Keratinocyte (primary cell): ENCODE results near the gene HSD11B2.

Experiments
- EZH2 ChIP-seq: IDR thresholded peaks from one replicate; pipeline ENCODE4 v1.6.1; 2012; ENCODE audit warnings: inconsistent platforms, mild to moderate bottlenecking, low read length, moderate library complexity
- TF ChIP-seq, protein P1 (sequence below), 3 experiments: IDR thresholded peaks in 1 of 3; conservative IDR thresholded peaks in 1 of 3; optimal IDR thresholded peaks in 1 of 3; 2 replicates in 2 of 3; 3 replicates in 1 of 3; pipeline versions ENCODE3 to v1.5.1; 2011; ENCODE audit warnings: low read length in 3 of 3, mild to moderate bottlenecking in 3 of 3, moderate library complexity in 2 of 3, control low read depth in 1 of 3, inconsistent platforms in 1 of 3; ENCODE audit not compliant: insufficient read depth in 2 of 3; ENCODE audit errors: extremely low read depth in 1 of 3

DNA sequence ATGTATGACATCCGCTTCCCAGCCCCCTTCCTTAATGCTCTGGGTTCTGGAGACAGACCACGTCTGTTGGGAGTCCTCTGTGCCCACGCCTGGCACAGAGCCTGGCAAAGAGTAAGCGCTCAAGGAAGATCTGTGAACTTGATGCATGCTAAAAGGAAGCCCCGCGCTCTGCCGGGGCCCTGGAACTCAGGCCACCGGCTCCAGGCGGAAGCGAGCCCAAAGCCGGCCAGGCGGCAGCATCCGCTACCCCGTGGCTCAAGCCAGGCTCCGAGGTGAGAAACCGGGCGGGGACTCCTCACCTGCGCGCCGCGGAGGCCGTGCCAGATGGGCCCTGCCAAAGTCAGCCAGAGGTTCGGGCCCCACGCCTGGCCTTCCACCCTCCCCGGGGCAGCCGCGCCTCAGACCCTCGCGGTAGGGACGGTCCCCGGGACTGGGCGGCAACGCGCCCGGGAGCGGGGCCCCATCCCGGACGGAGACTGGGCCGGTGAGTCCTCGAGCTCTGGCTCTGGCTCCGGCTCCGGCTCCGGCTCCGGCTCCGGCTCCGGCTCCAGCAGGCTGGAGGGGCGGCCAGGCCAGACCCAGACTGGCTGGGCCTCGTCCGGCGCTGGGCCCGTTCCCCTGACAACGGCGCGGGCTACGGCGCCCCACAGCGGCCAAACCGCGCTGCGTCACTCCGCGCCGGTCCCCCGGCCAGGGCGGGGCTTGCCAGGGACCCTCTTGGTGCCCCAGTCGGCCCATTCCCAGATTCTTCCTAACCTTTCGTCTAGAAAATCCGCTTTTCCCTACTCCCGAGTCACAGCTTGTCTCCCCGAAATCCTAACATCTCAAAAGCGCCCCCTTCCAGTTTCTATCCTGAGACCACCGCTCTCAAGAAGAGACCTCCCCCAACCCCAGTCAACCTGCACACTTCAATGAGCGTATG is 14.8 kb upstream of the HSD11B2 start, which contains the start of gene ZDHHC1:
- TF ChIP-seq, protein P1, sequence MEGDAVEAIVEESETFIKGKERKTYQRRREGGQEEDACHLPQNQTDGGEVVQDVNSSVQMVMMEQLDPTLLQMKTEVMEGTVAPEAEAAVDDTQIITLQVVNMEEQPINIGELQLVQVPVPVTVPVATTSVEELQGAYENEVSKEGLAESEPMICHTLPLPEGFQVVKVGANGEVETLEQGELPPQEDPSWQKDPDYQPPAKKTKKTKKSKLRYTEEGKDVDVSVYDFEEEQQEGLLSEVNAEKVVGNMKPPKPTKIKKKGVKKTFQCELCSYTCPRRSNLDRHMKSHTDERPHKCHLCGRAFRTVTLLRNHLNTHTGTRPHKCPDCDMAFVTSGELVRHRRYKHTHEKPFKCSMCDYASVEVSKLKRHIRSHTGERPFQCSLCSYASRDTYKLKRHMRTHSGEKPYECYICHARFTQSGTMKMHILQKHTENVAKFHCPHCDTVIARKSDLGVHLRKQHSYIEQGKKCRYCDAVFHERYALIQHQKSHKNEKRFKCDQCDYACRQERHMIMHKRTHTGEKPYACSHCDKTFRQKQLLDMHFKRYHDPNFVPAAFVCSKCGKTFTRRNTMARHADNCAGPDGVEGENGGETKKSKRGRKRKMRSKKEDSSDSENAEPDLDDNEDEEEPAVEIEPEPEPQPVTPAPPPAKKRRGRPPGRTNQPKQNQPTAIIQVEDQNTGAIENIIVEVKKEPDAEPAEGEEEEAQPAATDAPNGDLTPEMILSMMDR (optimal IDR thresholded peaks at IDR 0.05 in 1 of 3, IDR thresholded peaks at IDR 0.05 in 1 of 3, conservative IDR thresholded peaks at IDR 0.05 in 1 of 3; ENCODE audit: extremely low read depth in 1 of 3, insufficient read depth in 2 of 3, low read length in 3 of 3): peak; percentile 37 to 91 (median 77)
- no peak for TF ChIP-seq EZH2
